Bronchial epithelial cell (primary cell): ENCODE results near the gene PPFIA4. TPM values are rescaled to one million over a fixed set of nuclear protein-coding genes. Genes with fewer than 3 reads are reported as not detected.
"Not testable (repeated sequence)": the region's sequence is repeated elsewhere in the genome, so short reads cannot be mapped to it uniquely, and the experiment has no call there.

Experiments
- DNase-seq: peaks from one replicate; pipeline ENCODE4 v3.0.0-alpha.2; 2010; ENCODE audit warnings: low read depth
- FAIRE-seq: peaks from 2 replicates; lab custom pipeline; 2011; peaks lifted over from hg19 to GRCh38; lab: Jason Lieb, UNC
- H3K27me3 ChIP-seq: 2 replicates; pipeline ENCODE4 v1.5.1; 2011; ENCODE audit warnings: low read length; ENCODE audit not compliant: control insufficient read depth, insufficient read depth
- H3K36me3 ChIP-seq: 2 replicates; pipeline ENCODE4 v1.5.1; 2011; ENCODE audit warnings: low read length; ENCODE audit not compliant: control insufficient read depth, insufficient read depth
- H3K4me3 ChIP-seq: 2 replicates; pipeline ENCODE4 v1.5.1; 2011; ENCODE audit warnings: mild to moderate bottlenecking, low read depth, low read length, control low read depth
- total RNA-seq: library from RNA; depleted of rRNA; stranded (reverse); fragments of >200 nt; gene quantifications from 2 replicates; pipeline ENCODE4 v1.2.1, GENCODE V29; 2014
- TF ChIP-seq, protein P1 (sequence below): IDR thresholded peaks from 2 replicates; pipeline ENCODE4 v1.5.1; 2011; ENCODE audit warnings: mild to moderate bottlenecking, moderate library complexity, low read length, control low read depth, inconsistent platforms; ENCODE audit not compliant: insufficient read depth, severe bottlenecking

PPFIA4 gene
- total RNA-seq, 1 donor from 2014 or later = 4.2 TPM

- DNase-seq = peak; percentile 92
Measured at GRCh38 chr1:203006948-203007871, 19.1 kb upstream of the PPFIA4 start, which contains the start of gene TMEM183A. TMEM183A (plus strand) TSS chr1:203007374; CDS start chr1:203007466, 92 bp downstream.

GRCh38 chr1:203009185-203009584, 17.1 kb upstream of the PPFIA4 start:
- no peak for DNase-seq
- no peak for FAIRE-seq
- Histone ChIP-seq H3K36me3 (peaks cover 4% of the 10 kb centered on the region), H3K4me3 (no peak overlapping the region), H3K27me3 (no peaks in the 10 kb centered on the region)
- TF ChIP-seq, protein P1, sequence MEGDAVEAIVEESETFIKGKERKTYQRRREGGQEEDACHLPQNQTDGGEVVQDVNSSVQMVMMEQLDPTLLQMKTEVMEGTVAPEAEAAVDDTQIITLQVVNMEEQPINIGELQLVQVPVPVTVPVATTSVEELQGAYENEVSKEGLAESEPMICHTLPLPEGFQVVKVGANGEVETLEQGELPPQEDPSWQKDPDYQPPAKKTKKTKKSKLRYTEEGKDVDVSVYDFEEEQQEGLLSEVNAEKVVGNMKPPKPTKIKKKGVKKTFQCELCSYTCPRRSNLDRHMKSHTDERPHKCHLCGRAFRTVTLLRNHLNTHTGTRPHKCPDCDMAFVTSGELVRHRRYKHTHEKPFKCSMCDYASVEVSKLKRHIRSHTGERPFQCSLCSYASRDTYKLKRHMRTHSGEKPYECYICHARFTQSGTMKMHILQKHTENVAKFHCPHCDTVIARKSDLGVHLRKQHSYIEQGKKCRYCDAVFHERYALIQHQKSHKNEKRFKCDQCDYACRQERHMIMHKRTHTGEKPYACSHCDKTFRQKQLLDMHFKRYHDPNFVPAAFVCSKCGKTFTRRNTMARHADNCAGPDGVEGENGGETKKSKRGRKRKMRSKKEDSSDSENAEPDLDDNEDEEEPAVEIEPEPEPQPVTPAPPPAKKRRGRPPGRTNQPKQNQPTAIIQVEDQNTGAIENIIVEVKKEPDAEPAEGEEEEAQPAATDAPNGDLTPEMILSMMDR = no peak

More at GRCh38 chr1:203006948-203007871, 19.1 kb upstream of the PPFIA4 start, which contains the start of gene TMEM183A:
- H3K4me3 ChIP-seq = peak within 1 kb of the TSS; percentile 98
- FAIRE-seq = no peak
- TF ChIP-seq, protein P1 = no peak
- no peaks in the 10 kb centered on the region for H3K27me3 ChIP-seq
- peaks cover 1% of the 10 kb centered on the region for H3K36me3 ChIP-seq

DNA sequence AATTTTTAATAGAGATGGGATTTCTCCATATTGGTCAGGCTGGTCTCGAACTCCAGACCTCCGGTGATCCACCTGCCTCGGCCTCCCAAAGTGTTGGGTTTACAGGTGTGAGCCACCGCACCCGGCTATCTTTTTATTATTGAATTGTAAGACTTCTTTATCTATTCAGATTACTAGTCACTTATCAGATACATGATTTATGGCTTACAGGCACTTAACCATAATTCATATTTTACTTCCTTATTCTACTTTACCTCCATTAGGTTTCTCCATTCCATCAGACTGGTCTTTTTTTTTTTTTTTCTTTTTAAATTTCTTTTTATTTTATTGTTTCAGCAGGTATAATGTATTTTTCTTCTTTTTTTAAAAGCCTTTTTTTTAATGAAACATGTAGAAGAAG, 14.7 kb upstream of the PPFIA4 start:
- H3K36me3 ChIP-seq = peaks cover 11% of the 10 kb centered on the region
- DNase-seq (no peak), FAIRE-seq (no peak)
- TF ChIP-seq, protein P1 = no peak
- no peaks in the 10 kb centered on the region for H3K27me3 ChIP-seq
- no peak overlapping the region for H3K4me3 ChIP-seq

- Histone ChIP-seq H3K36me3 (peaks cover 24% of the 10 kb centered on the region), H3K4me3 (no peak overlapping the region), H3K27me3 (no peaks in the 10 kb centered on the region)
- no peak for FAIRE-seq
- TF ChIP-seq, protein P1 = no peak
- DNase-seq = no peak
Measured at GRCh38 chr1:203017061-203017460, 9.2 kb upstream of the PPFIA4 start.

DNA sequence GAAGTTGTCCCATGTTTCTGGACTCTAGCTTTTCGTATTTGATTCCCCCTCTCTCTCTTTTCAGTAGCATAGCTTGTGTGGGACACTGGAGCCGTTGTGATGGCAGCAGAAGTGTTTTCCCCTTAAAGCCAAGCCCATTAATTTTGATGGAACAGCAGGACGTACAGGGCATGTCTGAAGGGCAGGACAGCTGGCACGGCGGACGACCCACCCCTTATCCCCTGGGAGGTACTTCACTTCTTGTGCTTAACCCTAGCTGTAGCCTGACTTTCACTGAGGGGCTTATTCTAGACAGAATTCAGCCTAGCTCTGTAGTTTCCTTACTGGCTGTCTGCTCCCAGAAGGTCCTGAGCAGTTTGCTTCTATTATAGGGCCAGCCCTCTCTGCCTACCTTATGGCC, 8.6 kb upstream of the PPFIA4 start:
- no peak for FAIRE-seq
- peaks cover 22% of the 10 kb centered on the region for H3K36me3 ChIP-seq

GRCh38 chr1:203022855-203023254, 3.4 kb upstream of the PPFIA4 start:
- H3K36me3 ChIP-seq = peaks cover 12% of the 10 kb centered on the region
- H3K4me3 ChIP-seq, DNase-seq, H3K27me3 ChIP-seq: not testable (repeated sequence)
- FAIRE-seq = peak; percentile 43

More for the DNA sequence above, 8.6 kb upstream of the PPFIA4 start:
- no peak for DNase-seq
- no peaks in the 10 kb centered on the region for H3K27me3 ChIP-seq
- no peak overlapping the region for H3K4me3 ChIP-seq
- TF ChIP-seq, protein P1 = no peak
